HepG2 (cell line): Measurements from ENCODE around the gene DSE. TPM values are rescaled to one million over a fixed set of nuclear protein-coding genes. Genes with fewer than 3 reads are reported as not detected.

Experiments
- ATAC-seq: fragments of 200-7000 bp; cut with Tn5 transposase; 3 replicates; pipeline ENCODE4 v1.9.1; 2020; ENCODE audit warnings: mild to moderate bottlenecking, moderate library complexity
- BruUV-seq: library from RNA; stranded (reverse); fragments of 400-500 nt; replicated peaks from 2 replicates; lab custom pipeline; 2021; lab: Mats Ljungman, UMichigan
- CTCF ChIA-PET: fragments of 300-600 bp; formaldehyde crosslinking; extraction: SDS; loops from one replicate; lab custom pipeline; 2021; ENCODE audit warnings: low total read pairs, inconsistent platforms, low intra/inter-chr PET ratio; lab: Yijun Ruan, JAX
- POLR2A ChIA-PET: fragments of 350-600 bp; sonication (Branson Sonifier 250); formaldehyde crosslinking; loops from one replicate; lab custom pipeline; 2020; ENCODE audit warnings: antibody characterized with exemption, inconsistent platforms; lab: Yijun Ruan, JAX
- DNase-seq: peaks from one replicate; pipeline ENCODE4 v3.0.0-alpha.2; 2015; ENCODE audit warnings: low spot score
- FAIRE-seq: peaks from 3 replicates; lab custom pipeline; 2011; peaks lifted over from hg19 to GRCh38; lab: Jason Lieb, UNC
- H2AFZ ChIP-seq: one replicate; pipeline ENCODE4 v1.6.1; 2011; ENCODE audit warnings: low read length, inconsistent platforms
- H3K27ac ChIP-seq: fragments of 300-600 bp; 3 replicates; pipeline ENCODE4 v1.8.0; 2011; ENCODE audit warnings: mixed run types, mild to moderate bottlenecking, mixed read lengths, low read length, inconsistent platforms; ENCODE audit not compliant: insufficient read depth; ENCODE audit errors: extremely low read length
- H3K27me3 ChIP-seq, 2 experiments: fragments of 200-600 bp in 1 of 2; 2 replicates in 1 of 2; 3 replicates in 1 of 2; pipeline versions ENCODE4 v1.6.0 to v1.8.0; 2011; ENCODE audit warnings: low read length in 2 of 2, mild to moderate bottlenecking in 2 of 2, moderate library complexity in 2 of 2, inconsistent platforms in 1 of 2; ENCODE audit not compliant: insufficient read depth in 2 of 2, control insufficient read depth in 1 of 2
- H3K36me3 ChIP-seq, 2 experiments: fragments of 200-600 bp in 1 of 2; replicated peaks in 1 of 2; 2 replicates in 1 of 2; 3 replicates in 1 of 2; pipeline versions ENCODE4 v1.5.1 to v1.8.0; 2011; ENCODE audit warnings: low read length in 2 of 2, inconsistent platforms in 1 of 2; ENCODE audit not compliant: insufficient read depth in 2 of 2, control insufficient read depth in 1 of 2
- H3K4me1 ChIP-seq: 2 replicates; pipeline ENCODE4 v1.5.1; 2012; ENCODE audit warnings: low read length, inconsistent platforms; ENCODE audit not compliant: insufficient read depth
- H3K4me2 ChIP-seq: 2 replicates; pipeline ENCODE4 v1.6.0; 2011; ENCODE audit warnings: low read depth, low read length, inconsistent platforms
- H3K4me3 ChIP-seq, 3 experiments: fragments of 200-600 bp in 1 of 3; sonication (generic), shearing (Covaris generic) in 1 of 3; replicated peaks in 1 of 3; 2 replicates each; pipeline ENCODE4 v1.5.1; 2011 to 2016; ENCODE audit warnings: low read length in 3 of 3, inconsistent platforms in 2 of 3, low read depth in 2 of 3, mild to moderate bottlenecking in 2 of 3, control low read depth in 1 of 3, mixed read lengths in 1 of 3; ENCODE audit not compliant: insufficient read depth in 1 of 3
- H3K79me2 ChIP-seq: one replicate; pipeline ENCODE4 v1.6.1; 2011; ENCODE audit warnings: low read length, inconsistent platforms; ENCODE audit not compliant: insufficient read depth
- H3K9ac ChIP-seq: 2 replicates; pipeline ENCODE4 v1.6.0; 2011; ENCODE audit warnings: mild to moderate bottlenecking, low read depth, low read length, inconsistent platforms; ENCODE audit not compliant: insufficient read depth
- H3K9me3 ChIP-seq: 2 replicates; pipeline ENCODE4 v1.5.1; 2012; ENCODE audit warnings: mild to moderate bottlenecking, low read length
- H4K20me1 ChIP-seq: 2 replicates; pipeline ENCODE4 v1.6.0; 2011; ENCODE audit warnings: inconsistent platforms, mild to moderate bottlenecking, low read length, moderate library complexity; ENCODE audit not compliant: insufficient read depth
- CEBPZ ChIP-seq: IDR thresholded peaks from 2 replicates; pipeline ENCODE4 v1.6.1; 2012; ENCODE audit warnings: low read length, improper control_type of control experiment
- DR1 ChIP-seq: sonication (generic); formaldehyde crosslinking; IDR thresholded peaks from 2 replicates; pipeline ENCODE4 v1.8.0; 2021; ENCODE audit warnings: mild to moderate bottlenecking, missing genetic modification reagents, inconsistent platforms
- FOSL1 ChIP-seq: sonication (generic); formaldehyde crosslinking; IDR thresholded peaks from 2 replicates; pipeline ENCODE4 v1.9.0; 2021; ENCODE audit warnings: missing genetic modification reagents, borderline replicate concordance
- GFI1 ChIP-seq: sonication (generic); formaldehyde crosslinking; IDR thresholded peaks from 2 replicates; pipeline ENCODE4 v1.5.0; 2020; ENCODE audit warnings: missing genetic modification reagents, mild to moderate bottlenecking, borderline replicate concordance
- HES4 ChIP-seq: sonication (generic); formaldehyde crosslinking; IDR thresholded peaks from 2 replicates; pipeline ENCODE4 v1.9.0; 2021; ENCODE audit warnings: mild to moderate bottlenecking, missing genetic modification reagents, borderline replicate concordance
- PAWR ChIP-seq: sonication (generic); formaldehyde crosslinking; IDR thresholded peaks from 2 replicates; pipeline ENCODE4 v1.4.0; 2020; ENCODE audit warnings: missing genetic modification reagents, mild to moderate bottlenecking, borderline replicate concordance
- ZNF34 ChIP-seq: sonication (generic); formaldehyde crosslinking; IDR thresholded peaks from 2 replicates; pipeline ENCODE4 v1.4.0; 2020; ENCODE audit warnings: mild to moderate bottlenecking, missing genetic modification reagents, borderline replicate concordance
- ZNF501 ChIP-seq: sonication (generic); formaldehyde crosslinking; IDR thresholded peaks from 2 replicates; pipeline ENCODE4 v1.5.1; 2020; ENCODE audit warnings: mild to moderate bottlenecking, moderate library complexity, missing genetic modification reagents
- ZNF512 ChIP-seq: sonication (generic); formaldehyde crosslinking; IDR thresholded peaks from 2 replicates; pipeline ENCODE4 v1.4.0; 2020; ENCODE audit warnings: mild to moderate bottlenecking, missing genetic modification reagents
- ZNF543 ChIP-seq: sonication (generic); formaldehyde crosslinking; IDR thresholded peaks from 2 replicates; pipeline ENCODE4 v1.4.0; 2020; ENCODE audit warnings: mild to moderate bottlenecking, missing genetic modification reagents
- ZNF549 ChIP-seq: sonication (generic); formaldehyde crosslinking; IDR thresholded peaks from 2 replicates; pipeline ENCODE4 v1.5.0; 2020; ENCODE audit warnings: missing genetic modification reagents
- WGBS: methylation state at CpG from one replicate; pipeline ENCODE4 v1.1.6; 2017; ENCODE audit warnings: low lambda C conversion rate; 5-methylcytosine and 5-hydroxymethylcytosine counted together
- in situ Hi-C: cut with HindIII; loops from 2 replicates; pipeline ENCODE4 v1.10.0; 2017; ENCODE audit warnings: low pct_unique_long_range_greater_than_20kb; ENCODE audit not compliant: extremely low pct_ligation_motif_present
- intact Hi-C: fragments of 100-400 bp; cut with micrococcal nuclease; formaldehyde crosslinking; loops from one replicate; pipeline ENCODE4 v1.10.0; 2022; ENCODE audit not compliant: unreplicated experiment
- polyA plus RNA-seq, 8 experiments: library from polyadenylated mRNA; depleted of rRNA in 3 of 8; stranded (reverse) in 7 of 8; unstranded in 1 of 8; fragments of >200 nt; fragmentation: Illumina TruSeq in 4 of 8; extraction: Trizol in 4 of 8; gene quantifications; 2 replicates each; pipeline versions ENCODE4 v1.2.1 to v1.2.3, GENCODE V29; 2011 to 2016; ENCODE audit warnings: low read depth in 4 of 8, missing spikeins in 1 of 8, mixed read lengths in 1 of 8; ENCODE audit not compliant: insufficient read depth in 1 of 8
- total RNA-seq, 5 experiments: library from RNA; depleted of rRNA; stranded (reverse); fragments of >200 nt; fragmentation: Illumina TruSeq; extraction: Trizol; gene quantifications; 2 replicates each; pipeline ENCODE4 v1.2.3, GENCODE V29; 2016; ENCODE audit warnings: low read depth in 1 of 5
- TF ChIP-seq, protein P1 (sequence below): IDR thresholded peaks from 2 replicates; pipeline ENCODE4 v1.6.1; 2016; ENCODE audit warnings: control low read depth

DSE gene
- total and polyA plus RNA-seq, 2 of the 13 experiments (the other 11 are each of a cell fraction or from before 2014, with no cell fraction given): 2.6 to 4.6 TPM

DNA sequence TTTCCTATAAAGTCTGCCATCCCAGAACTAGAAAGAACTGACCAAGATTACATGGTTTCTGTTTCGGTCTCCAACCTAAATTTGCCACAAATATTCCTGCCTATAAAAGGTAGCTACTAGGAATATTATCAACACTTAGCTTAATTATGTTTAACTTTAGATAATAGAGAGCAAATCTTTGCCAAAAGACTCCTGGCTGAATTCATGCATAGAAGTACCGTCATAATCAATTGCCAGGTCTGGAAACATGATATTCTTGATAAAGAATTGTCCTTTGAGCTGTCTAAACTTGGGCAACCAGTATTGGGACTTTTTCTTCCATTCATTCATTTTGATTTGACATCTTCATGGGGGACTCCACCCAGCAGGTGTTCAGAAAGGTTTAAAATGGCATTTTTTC lies 112.9 kb downstream of the DSE start:
- Histone ChIP-seq H3K4me2 (no peak overlapping the region), H3K27ac (no peak overlapping the region), H3K4me1 (no peaks in the 10 kb centered on the region), H3K4me3 (no peak overlapping the region), H3K9me3 (no peaks in the 10 kb centered on the region), H3K27me3 (peaks cover 0 to 11% of the 10 kb centered on the region in 2 experiments; a peak in 3 of 5 replicates), H3K9ac (no peak overlapping the region), H3K79me2 (no peaks in the 10 kb centered on the region), H3K36me3 (no peaks in the 10 kb centered on the region), H2AFZ (no peak overlapping the region), H4K20me1 (no peaks in the 10 kb centered on the region)
- intact Hi-C loops (no loop called here), in situ Hi-C loops (no loop called here)
- WGBS: 3% methylated on average over 2 of the region's 2 CpGs
- ChIA-PET POLR2A (no interaction called here), CTCF (no interaction called here)
- FAIRE-seq (no peak), ATAC-seq (no peak), DNase-seq (no peak)
- no TSS peak for BruUV-seq
- no peak for TF ChIP-seq ZNF34 (CRISPR knock-in tag)
- TF ChIP-seq ZNF549: no peak
- TF ChIP-seq HES4 (CRISPR knock-in tag): no peak
- no peak for TF ChIP-seq GFI1 (CRISPR knock-in tag)
- TF ChIP-seq ZNF543 (CRISPR knock-in tag): no peak
- TF ChIP-seq PAWR: no peak
- TF ChIP-seq FOSL1 (CRISPR knock-in tag): no peak

DNA sequence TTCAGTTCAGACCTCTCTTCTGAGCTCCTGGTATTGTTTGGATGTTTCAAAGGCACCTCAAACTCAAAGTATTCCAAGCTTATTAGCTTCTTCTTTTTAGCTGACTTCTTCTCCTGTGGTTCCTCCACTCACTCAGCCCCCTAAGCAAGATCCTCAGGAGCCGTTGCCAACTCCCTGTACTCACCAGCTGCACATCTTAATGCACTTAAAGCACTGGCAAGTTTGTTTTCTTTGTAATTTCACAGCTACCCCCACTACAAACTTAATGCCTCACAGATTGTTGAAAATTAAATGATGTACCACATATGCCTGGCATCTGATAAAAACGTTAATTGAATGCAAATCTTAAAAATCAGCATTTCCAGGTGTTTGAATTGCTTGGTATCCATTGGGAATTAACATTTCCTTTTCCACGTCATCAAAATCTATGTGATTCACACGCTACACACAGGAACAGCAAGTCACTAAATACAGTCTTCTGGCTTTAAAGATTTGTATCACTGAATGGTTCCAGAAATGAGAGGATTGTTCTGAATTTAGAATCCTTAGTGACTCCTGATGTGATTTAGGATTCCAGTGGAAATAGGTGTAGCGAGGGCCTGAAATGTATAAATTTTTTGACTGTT lies 114.9 kb downstream of the DSE start:
- no peak overlapping the region for H2AFZ ChIP-seq
- no peaks in the 10 kb centered on the region for H3K79me2 ChIP-seq
- no peak overlapping the region for H3K4me3 ChIP-seq
- intact Hi-C loops: no loop called here
- H3K27me3 ChIP-seq: peaks cover 0 to 11% of the 10 kb centered on the region in 2 experiments; a peak in 3 of 5 replicates
- no TSS peak for BruUV-seq
- in situ Hi-C loops: no loop called here
- H3K4me2 ChIP-seq: no peak overlapping the region
- no peaks in the 10 kb centered on the region for H4K20me1 ChIP-seq
- H3K36me3 ChIP-seq: no peaks in the 10 kb centered on the region
- no peak overlapping the region for H3K27ac ChIP-seq
- H3K9ac ChIP-seq: no peak overlapping the region
- H3K4me1 ChIP-seq: no peaks in the 10 kb centered on the region
- under 1% methylated on average over 5 of the region's 5 CpGs for WGBS
- CTCF ChIA-PET: no interaction called here
- POLR2A ChIA-PET: no interaction called here
- H3K9me3 ChIP-seq: no peaks in the 10 kb centered on the region
- DNase-seq (no peak), FAIRE-seq (no peak), ATAC-seq (no peak)
- TF ChIP-seq, protein P1, sequence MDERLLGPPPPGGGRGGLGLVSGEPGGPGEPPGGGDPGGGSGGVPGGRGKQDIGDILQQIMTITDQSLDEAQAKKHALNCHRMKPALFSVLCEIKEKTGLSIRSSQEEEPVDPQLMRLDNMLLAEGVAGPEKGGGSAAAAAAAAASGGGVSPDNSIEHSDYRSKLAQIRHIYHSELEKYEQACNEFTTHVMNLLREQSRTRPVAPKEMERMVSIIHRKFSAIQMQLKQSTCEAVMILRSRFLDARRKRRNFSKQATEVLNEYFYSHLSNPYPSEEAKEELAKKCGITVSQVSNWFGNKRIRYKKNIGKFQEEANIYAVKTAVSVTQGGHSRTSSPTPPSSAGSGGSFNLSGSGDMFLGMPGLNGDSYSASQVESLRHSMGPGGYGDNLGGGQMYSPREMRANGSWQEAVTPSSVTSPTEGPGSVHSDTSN (CRISPR knock-in tag): no peak
- TF ChIP-seq DR1 (no peak), ZNF501 (CRISPR knock-in tag) (no peak), ZNF512 (CRISPR knock-in tag) (no peak), CEBPZ (no peak)
